Activated CD8-positive, alpha-beta memory T cell treated with anti-CD3 and anti-CD28 coated beads for 36 hours (primary cell): ENCODE data around the gene MSX1. TPM values are rescaled to one million over a fixed set of nuclear protein-coding genes. Genes with fewer than 3 reads are reported as not detected.

ENCODE experiments used
- CTCF ChIA-PET: fragments of 350-600 bp; sonication (Branson Sonifier 250); formaldehyde crosslinking; loops from one replicate; lab custom pipeline; 2021; ENCODE audit warnings: antibody characterized with exemption; lab: Charles Lee
- POLR2A ChIA-PET: fragments of 350-600 bp; sonication (Branson Sonifier 250); formaldehyde crosslinking; loops from one replicate; lab custom pipeline; 2021; ENCODE audit warnings: antibody characterized with exemption; lab: Charles Lee
- total RNA-seq, 2 experiments: library from RNA; stranded (reverse); gene quantifications; one replicate each; pipeline ENCODE4 v1.2.3, GENCODE V29; 2021

Gene MSX1
- total RNA-seq, 2 experiments from 2014 or later, result 0.30 TPM; not detected in 1

DNA sequence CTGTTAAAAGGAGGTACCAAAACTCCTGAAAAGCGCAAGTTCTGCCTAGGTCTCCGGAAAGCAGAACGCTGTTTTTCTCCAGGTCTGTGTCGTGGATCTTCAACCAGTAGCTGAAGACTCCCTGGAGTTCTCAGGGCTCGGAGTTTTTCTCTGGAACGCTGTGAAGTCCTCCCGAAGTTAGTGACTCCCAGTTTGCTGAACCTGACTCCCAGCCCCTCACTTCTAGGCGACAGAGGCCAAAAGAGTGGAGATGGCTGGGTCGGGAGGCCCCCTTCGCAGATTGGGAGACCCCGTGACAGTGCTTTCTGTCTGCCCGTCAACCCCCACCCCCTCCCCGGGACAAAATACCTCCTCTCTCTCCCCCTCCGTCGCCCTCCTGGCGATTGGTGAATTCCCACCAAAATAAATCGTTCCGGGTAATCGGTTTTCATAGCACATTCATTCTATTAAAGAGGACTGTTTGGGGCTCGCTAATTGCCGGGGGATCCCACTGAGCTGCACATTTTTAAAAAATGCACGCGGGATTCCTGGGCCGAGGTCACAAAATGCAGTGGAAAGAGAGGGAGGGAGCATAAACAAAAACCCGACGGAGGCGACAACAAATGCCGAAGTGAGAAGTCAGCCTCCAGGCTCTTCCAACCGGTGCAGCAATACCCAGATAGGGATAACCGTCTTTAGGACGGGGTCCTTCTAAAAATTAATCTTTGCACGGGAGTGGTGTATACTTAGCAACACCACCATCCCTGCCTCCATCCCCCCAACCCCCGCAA lies 4.0 kb upstream of the MSX1 start:
- ChIA-PET POLR2A (no interaction called here), CTCF (no interaction called here)

DNA sequence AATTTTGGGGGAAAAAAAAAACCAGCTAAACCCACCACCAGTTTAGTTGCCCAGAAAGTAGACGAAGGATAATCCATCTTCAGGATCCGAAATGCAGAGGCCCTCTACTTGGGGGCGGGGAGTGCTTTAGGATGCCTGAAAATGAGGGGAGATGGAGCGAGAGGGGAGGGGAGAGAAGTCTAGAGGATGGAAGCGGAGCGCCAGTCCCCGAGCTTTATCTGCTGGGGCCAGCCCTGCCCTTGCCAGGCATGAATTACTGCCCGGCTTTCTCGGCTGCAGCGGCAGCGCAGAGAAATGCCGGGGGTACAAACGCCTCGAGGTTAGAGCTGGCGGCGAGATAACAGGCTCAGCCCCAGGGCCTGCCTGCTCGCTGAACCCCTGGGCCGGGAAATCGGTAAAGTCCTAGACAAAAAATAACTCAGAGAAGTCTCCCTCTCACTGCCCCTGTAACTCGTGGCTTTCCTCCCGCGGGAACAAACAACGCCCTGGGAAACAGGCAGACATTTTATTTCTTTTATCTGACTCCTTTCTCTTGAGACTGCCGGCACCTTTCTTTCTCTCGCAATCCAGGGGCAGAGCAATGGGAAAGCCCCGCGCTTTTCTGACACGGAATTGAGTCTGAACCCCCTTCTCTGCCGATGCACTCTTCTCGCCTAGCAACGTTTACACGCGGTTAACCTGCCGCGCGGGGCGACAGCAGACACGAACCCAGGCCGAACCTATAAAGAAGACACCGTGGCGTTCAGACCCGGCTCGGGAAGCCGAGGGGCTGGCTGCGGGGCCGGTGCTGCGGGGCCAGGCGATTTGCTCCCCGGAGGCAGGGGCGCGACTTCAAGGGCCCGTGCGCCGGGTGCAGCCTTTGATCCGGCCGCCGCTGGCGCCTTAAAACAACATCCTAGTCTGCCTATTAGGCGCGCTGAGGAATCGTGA lies 3.1 kb upstream of the MSX1 start:
- CTCF ChIA-PET, result no interaction called here
- POLR2A ChIA-PET, result no interaction called here

DNA sequence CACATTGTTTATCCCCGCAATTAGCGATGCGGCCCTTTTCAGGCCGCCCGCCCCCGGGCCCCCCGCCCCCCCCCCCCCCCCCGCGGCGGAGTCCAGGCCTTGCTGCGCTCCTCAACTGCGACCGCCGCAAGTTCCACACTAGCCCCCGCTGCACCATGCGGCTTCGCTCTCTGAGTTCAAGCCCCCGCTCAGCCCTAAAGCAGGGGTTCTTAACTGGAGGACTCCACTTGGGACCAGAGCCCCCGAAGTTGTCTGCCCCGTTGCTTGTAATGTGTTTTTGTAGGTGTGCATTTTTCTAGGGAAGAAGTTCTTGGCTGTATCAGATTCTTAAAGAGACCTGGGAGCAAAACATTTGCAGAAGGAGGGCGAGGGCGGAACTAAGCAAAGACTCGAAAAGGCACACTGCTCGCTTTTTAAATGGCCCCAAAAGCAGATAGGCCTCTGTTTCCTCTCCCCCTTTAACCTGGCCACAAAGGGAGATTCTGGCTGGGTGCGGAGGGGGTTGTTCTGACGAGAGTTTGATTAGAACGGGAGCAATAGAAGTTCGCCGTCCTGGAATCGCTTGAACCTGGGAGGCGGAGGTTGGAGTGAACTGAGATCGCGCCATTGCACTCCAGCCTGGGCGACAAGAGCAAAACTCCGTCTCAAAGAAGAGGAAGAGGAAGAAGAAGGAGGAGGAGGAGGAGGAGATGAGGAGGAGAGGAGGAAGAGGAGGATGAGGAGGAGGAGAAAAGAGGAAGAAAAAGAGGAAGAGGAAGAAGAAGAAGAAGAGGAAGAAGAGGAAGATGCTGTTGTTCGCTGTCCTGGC lies 2.3 kb upstream of the MSX1 start:
- CTCF ChIA-PET, result no interaction called here
- POLR2A ChIA-PET, result no interaction called here

DNA sequence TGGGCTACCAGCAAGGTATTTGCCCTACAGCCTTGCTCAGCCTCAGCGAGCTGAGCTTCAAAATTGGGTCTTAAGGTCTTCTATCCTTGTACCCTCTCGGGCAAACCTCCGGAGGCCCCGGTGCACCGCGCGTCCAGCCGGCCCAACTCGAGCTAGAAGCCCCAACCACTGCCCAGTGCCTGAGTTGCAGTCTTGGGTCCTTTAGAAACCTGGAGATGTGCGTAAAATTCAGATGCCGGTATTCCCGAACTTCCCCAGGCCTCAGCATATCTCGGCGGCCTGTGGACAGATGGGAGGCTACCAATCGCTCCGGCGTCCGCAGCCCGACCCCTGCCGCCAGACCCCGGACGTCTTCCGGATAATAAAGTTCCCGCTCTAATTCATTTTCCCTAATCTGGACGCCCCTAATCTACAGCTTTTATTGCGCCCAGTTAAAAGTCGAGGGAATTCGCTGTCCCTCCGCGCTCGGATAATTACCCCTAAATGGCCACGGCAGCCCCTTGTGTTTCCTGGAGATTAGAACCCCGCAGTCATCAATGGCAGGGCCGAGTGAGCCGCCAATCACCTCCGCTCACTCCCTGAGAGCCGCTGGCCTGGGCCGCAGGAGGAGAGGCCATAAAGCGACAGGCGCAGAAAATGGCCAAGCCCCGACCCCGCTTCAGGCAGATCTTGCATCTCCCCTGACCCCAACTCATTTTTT lies 1.5 kb upstream of the MSX1 start:
- CTCF ChIA-PET, result no interaction called here
- POLR2A ChIA-PET, result no interaction called here

DNA sequence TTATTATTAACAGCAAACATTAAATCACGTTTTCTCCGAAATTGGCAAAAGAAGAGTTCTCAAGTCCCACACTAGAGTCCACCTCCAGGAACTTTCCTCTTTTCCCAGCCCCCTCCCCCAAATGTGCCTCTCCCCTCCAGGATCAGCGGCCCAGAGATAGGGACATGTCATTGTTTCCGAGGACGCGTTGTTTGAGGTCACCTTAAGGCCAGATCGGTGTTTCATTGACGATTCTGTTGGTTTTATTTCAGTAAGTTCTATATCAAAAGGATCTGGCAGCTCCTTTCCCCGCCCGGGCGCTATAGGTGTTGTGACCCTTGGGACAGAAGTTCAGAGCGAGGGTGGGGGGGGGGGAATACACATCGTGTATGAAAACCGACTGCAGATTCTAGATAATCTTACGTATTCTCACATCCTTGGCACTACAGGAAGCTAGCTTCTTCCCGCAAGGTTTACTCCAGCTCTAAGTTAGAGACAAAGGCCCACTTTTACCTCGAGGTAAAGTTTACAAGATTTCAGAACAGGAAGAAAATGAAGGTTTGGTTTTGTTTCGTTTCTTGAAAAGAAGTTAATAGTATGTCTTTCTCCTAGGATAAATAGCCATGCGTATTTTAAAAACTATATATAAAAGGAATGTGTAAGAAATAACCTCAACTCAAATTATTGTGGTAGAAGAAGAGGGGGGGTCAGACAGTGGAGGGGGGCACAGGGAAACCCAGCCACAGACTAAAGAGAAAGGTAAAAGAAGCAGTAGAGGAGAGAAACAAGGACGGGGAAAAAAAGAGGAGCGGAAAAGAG lies 739 bp upstream of the MSX1 start:
- CTCF ChIA-PET, result no interaction called here
- POLR2A ChIA-PET, result no interaction called here

DNA sequence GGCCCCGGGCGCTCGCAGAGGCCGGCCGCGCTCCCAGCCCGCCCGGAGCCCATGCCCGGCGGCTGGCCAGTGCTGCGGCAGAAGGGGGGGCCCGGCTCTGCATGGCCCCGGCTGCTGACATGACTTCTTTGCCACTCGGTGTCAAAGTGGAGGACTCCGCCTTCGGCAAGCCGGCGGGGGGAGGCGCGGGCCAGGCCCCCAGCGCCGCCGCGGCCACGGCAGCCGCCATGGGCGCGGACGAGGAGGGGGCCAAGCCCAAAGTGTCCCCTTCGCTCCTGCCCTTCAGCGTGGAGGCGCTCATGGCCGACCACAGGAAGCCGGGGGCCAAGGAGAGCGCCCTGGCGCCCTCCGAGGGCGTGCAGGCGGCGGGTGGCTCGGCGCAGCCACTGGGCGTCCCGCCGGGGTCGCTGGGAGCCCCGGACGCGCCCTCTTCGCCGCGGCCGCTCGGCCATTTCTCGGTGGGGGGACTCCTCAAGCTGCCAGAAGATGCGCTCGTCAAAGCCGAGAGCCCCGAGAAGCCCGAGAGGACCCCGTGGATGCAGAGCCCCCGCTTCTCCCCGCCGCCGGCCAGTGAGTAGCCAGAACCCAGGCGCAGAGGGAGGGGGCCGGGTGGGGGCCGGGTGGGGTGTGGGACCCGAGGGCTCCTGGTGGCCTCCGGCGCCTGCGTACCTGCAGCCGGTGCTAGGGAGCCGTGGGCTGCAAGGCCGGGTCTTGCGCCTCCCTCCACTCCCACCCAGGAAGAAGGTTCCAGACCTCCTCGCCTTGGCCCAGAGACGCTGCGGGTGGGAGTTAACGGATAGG lies 534 bp downstream of the MSX1 start:
- POLR2A ChIA-PET, result no interaction called here
- CTCF ChIA-PET, result no interaction called here

DNA sequence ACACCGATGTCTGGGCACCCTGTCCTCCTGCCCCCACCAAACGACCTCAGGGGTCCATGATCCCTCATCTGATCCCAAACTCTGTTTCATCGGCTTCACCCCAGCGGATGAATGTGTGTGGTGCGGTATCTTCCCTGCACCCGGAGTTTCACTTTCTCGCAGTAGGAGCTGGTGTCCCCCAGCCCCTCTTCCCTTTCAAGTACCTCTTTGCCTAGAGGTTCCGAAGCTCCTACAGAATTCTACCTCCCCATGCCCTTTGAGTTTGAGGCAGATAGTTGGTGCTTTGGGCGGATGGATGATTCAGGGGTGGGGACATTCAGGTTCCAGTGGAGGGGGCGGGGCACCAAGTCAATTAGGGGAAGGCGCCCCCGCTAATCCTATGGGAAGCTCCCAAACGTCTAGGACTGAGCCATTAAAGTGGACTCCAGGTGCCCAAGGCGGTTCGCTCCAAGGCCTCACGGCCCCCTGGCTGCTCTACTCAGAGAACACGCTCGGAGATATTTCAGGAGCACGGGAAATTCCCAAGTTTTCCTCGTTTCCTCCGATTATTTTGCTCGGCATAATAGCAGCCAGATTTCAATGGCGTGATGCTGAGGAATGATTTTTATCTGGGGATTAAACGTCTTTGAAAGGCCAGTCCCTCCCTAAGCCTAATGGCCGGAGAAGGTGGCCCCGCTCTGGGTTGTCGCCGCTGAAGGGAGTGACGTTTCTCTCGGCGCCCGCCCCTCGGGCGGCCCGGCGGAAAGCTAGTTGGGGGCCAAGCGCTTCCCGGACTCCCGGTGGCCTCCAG lies 1.3 kb downstream of the MSX1 start:
- ChIA-PET POLR2A (no interaction called here), CTCF (no interaction called here)

DNA sequence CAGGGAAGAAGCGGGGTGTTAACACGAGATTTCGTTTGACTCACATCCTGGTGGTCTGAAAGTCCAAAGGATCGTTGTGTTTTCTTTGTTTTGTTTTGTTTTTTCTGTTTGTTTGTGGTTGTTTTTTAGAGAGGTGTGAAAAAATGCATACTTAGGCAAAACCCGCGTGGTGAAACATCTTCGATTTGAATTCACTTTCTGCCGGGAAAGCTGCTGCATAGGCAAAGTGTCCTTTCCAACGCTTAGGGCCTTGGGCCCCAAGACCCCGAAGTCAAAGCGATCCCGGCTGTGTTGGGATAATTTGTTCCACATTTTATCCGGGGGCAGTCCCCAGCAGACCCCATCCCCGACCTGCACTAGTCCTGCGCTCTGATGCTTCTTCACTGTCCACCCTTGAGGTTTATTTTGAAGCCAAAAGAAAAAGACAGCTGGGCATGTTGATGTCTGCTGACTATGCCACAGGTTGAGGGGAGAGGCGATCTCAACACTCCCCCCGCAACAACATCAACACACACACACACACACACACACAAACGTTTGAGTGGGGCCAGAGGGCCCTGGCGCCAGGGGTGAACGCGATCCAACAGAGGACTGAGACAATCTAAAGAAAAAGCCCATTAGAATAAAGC lies 2.0 kb downstream of the MSX1 start:
- POLR2A ChIA-PET, result no interaction called here
- CTCF ChIA-PET, result no interaction called here

DNA sequence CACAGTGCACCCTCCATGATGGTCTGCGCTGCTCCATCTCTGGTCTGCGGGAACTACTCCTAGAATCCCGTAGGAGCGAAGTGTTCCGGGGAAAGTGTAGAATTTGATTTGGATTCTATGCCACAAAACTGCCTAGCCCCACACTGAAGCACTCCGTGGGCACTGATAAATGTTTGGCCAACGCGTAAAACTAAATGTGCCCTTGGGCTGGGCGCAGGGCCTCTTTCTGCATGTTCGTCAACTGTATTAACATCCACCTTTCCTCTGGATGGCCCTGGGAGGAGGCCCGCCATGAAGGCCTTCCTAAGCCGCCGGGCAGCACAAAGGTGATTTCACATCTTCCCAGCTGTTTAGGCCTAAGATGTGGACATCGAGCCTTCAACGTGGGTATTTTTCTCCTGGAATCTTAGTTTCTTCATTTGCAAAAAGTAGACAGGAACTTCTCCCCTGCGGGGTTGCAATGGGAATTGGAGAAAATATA lies 2.6 kb downstream of the MSX1 start:
- CTCF ChIA-PET, result no interaction called here
- POLR2A ChIA-PET, result no interaction called here

DNA sequence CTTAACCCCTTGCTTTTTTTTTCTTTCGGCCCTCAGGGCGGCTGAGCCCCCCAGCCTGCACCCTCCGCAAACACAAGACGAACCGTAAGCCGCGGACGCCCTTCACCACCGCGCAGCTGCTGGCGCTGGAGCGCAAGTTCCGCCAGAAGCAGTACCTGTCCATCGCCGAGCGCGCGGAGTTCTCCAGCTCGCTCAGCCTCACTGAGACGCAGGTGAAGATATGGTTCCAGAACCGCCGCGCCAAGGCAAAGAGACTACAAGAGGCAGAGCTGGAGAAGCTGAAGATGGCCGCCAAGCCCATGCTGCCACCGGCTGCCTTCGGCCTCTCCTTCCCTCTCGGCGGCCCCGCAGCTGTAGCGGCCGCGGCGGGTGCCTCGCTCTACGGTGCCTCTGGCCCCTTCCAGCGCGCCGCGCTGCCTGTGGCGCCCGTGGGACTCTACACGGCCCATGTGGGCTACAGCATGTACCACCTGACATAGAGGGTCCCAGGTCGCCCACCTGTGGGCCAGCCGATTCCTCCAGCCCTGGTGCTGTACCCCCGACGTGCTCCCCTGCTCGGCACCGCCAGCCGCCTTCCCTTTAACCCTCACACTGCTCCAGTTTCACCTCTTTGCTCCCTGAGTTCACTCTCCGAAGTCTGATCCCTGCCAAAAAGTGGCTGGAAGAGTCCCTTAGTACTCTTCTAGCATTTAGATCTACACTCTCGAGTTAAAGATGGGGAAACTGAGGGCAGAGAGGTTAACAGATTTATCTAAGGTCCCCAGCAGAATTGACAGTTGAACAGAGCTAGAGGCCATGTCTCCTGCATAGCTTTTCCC lies 3.4 kb downstream of the MSX1 start:
- ChIA-PET POLR2A (no interaction called here), CTCF (interaction anchor here (0.7 kb wide), 1 partner anchor 282 kb away, joined by 3 read pairs; no protein-coding TSS in a partner anchor)

DNA sequence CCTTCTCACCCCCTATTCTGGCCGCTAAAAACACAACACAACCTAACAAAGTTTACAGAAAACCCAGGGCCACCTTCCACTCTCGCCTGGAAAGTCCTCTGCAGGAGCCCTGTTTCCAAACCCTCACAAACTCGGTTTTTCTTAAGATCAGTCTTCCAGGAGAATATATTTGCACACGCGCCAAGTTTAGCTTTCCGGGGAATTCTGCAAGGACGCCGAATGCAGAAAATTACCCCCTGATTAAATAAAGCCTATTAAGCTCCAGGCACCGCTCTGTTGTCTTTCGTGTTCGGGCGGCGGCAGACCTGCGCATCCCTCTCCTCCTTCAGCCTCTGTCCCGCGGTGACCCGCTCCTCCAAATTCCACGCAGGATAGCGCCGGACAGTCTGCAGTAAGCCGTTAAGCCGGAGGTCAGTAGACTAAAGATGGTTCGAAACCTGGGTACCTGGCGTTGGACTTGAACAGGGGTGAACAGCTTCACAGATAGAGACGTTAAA lies 5.0 kb downstream of the MSX1 start:
- CTCF ChIA-PET, result no interaction called here
- POLR2A ChIA-PET, result no interaction called here

DNA sequence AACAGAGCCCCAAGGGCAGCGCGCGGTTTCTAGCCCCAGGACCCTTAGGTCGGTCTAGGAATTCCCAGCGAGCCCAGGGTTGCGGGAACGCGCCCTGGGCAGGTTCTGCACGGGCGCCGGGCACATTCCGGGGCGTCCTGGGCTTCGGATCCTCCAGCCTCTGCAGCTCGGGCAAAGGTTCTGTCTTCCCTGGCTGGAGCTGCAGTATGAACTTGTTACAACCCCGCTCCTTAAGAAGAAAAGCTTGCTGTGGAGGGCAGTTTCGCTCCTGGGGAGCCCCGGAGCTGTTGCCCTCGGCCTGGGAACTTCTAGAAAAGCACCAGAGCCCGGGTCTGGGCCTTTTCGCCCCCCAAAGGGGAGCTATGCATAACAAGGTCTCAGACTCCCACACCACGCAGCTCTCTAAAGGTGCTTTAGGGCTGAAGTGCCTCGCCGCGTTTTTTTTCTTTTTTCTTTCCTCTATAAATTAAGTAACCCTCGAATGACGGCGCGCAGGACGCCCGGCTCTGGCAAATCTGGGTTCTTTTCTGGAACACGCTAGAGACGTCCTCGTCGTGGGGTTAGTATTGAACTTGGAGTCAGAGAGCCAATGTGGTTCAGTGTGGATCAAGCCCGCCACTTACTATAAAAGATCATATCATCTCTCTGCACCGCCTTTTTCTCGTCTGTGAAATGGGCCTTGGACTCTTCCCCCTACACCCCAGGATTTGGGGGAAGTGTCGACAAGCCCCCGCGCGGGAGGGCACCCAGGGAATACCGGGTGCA lies 5.7 kb downstream of the MSX1 start:
- POLR2A ChIA-PET, result interaction anchor here (0.6 kb wide), 1 partner anchor 75 kb away, joined by 3 read pairs; no protein-coding TSS in a partner anchor
- CTCF ChIA-PET, result no interaction called here

DNA sequence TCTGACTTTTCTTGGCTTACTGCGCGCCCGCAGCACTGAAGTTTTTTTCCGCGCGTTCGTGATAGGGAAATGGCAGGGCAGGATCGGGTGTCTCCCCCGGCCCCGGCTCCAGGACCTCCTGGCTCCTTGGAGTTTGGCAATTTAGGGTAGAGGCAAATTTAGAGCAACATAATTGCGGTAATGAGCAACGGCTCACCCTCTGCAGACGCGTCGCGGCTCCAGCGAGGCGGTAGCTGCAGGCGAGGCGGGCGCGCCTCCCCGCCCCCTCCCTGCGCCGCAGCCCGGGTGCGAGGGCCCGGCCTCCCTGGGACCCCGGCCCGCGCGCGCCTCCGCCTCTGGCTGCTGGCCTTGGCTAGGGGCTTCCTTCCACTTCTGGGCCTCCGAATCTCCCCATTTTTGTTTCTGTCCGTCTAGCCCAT lies 6.2 kb downstream of the MSX1 start:
- CTCF ChIA-PET, result no interaction called here
- POLR2A ChIA-PET, result no interaction called here

DNA sequence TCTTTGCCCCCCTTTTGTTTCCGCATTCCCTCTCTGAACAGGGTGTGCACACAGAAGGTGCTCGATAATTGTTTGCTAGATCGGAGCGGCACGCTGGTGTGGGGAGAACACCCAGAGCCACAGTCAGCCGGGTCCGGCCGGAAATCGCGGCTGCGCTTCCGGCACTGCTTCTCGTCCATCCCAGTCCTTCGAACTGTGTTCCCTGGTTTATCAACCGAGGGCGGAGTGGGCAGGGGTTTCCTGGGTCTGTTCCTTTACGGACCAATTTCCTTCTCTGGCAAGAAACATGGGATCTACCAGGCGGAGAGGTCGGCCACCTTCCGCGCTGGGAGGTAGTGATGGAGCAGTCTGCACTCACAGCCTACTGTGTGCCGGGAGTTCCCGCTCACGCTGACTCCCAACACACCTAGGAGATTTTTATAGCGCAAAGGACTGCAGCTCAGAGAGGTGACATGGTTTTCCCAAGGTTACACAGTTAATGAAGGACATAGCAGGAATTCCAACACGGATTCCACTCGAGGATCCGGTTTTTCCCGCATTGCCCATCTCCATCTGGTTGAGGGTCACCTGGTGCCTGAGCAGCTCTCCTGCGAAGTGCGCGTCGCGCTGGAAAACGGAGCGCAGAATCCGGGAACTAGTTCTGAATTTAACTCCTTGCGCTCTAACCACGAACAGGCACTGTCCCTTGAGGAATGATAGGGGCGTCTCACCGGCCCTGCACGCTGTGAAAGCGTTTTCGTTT lies 6.8 kb downstream of the MSX1 start:
- CTCF ChIA-PET, result no interaction called here

More for the DNA sequence above, 6.8 kb downstream of the MSX1 start:
- POLR2A ChIA-PET, result no interaction called here
